Measurements from ENCODE around the gene CTAGE9. TPM values are rescaled to one million over a fixed set of nuclear protein-coding genes. Genes with fewer than 3 reads are reported as not detected.
A peak's percentile ranks its signal among the peaks of the same experiment; 100 is the strongest.

CTAGE9 gene
- total RNA-seq, 1 donor from 2014 or later = not detected

DNA sequence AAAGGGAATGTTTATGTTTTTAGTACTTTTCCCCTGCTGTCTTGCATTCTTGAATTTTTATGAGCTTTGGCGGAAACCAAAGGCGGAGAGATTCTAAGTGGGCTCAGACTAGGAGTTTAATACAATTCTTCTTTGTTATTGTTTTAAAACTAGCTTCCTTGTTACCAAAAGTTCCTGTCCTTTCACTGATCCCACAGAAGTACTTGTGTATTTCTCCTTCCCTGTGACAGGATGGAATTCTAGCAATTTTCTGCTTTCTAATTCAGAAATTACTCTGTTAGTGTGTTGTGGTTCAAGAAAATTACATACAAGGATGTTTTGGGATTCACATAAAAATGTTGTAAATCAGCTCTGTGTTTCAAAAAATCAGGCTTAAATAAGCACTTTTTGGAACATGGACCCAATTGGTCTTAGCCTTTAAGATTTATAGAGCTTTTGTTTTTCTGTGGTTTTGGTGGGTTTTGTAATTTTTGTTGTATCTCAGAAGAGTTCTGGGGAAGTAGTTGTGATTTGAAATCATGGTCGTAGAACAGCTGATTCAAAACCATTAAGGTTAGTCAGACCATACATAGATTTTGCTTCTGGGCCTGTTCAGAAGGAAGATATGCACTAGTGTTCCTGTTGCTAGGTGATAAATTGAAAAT, 17.6 kb upstream of the CTAGE9 start:
- Histone ChIP-seq H3K27me3 (ENCODE audit: insufficient read depth, low read length) (no peaks in the 10 kb centered on the region), H3K4me2 (ENCODE audit: low read length) (no peak overlapping the region), H3K36me3 (ENCODE audit: insufficient read depth, low read length) (no peaks in the 10 kb centered on the region), H3K4me1 (ENCODE audit: insufficient read depth, low read length) (peaks cover 5% of the 10 kb centered on the region), H3K9ac (ENCODE audit: low read length) (no peak overlapping the region), H3K27ac (ENCODE audit: low read depth, low read length) (no peak overlapping the region), H2AFZ (ENCODE audit: low read depth, low read length) (no peak overlapping the region), H3K9me3 (ENCODE audit: insufficient read depth, low read depth, low read length) (no peaks in the 10 kb centered on the region), H3K4me3 (ENCODE audit: insufficient read depth, low read depth, low read length) (no peak overlapping the region), H4K20me1 (ENCODE audit: insufficient read depth, low read length) (no peaks in the 10 kb centered on the region), H3K79me2 (ENCODE audit: insufficient read depth, low read length) (no peaks in the 10 kb centered on the region)
- Mint-ChIP-seq H3K36me3 (ENCODE audit: low read depth, unreplicated experiment) (no peaks in the 10 kb centered on the region), H3K4me3 (ENCODE audit: unreplicated experiment) (no peak overlapping the region), H3K27ac (ENCODE audit: unreplicated experiment) (peak overlapping the region; percentile 4), H3K27me3 (ENCODE audit: low read depth, unreplicated experiment) (no peaks in the 10 kb centered on the region), H3K4me1 (ENCODE audit: low read depth, unreplicated experiment) (peaks cover 4% of the 10 kb centered on the region), H3K9me3 (ENCODE audit: unreplicated experiment) (no peaks in the 10 kb centered on the region)
- peak; percentile 5 for FAIRE-seq
- TF ChIP-seq EZH2 (IDR thresholded peaks at IDR 0.05; ENCODE audit: insufficient read depth, low read length) = no peak
- TF ChIP-seq, protein P1, sequence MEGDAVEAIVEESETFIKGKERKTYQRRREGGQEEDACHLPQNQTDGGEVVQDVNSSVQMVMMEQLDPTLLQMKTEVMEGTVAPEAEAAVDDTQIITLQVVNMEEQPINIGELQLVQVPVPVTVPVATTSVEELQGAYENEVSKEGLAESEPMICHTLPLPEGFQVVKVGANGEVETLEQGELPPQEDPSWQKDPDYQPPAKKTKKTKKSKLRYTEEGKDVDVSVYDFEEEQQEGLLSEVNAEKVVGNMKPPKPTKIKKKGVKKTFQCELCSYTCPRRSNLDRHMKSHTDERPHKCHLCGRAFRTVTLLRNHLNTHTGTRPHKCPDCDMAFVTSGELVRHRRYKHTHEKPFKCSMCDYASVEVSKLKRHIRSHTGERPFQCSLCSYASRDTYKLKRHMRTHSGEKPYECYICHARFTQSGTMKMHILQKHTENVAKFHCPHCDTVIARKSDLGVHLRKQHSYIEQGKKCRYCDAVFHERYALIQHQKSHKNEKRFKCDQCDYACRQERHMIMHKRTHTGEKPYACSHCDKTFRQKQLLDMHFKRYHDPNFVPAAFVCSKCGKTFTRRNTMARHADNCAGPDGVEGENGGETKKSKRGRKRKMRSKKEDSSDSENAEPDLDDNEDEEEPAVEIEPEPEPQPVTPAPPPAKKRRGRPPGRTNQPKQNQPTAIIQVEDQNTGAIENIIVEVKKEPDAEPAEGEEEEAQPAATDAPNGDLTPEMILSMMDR (IDR thresholded peaks at IDR 0.05; ENCODE audit: insufficient read depth, low read depth, low read length) = no peak
- DNase-seq (ENCODE audit: low read depth) = peak; percentile 75

GRCh38 chr6:131727868-131728267, 17.1 kb upstream of the CTAGE9 start:
- H3K4me3 Mint-ChIP-seq (ENCODE audit: unreplicated experiment) = no peak overlapping the region
- H3K27ac ChIP-seq (ENCODE audit: low read depth, low read length) = no peak overlapping the region
- H3K4me2 ChIP-seq (ENCODE audit: low read length) = no peak overlapping the region
- no peaks in the 10 kb centered on the region for H3K36me3 Mint-ChIP-seq (ENCODE audit: low read depth, unreplicated experiment)
- no peaks in the 10 kb centered on the region for H3K9me3 ChIP-seq (ENCODE audit: insufficient read depth, low read depth, low read length)
- TF ChIP-seq, protein P1 (IDR thresholded peaks at IDR 0.05; ENCODE audit: insufficient read depth, low read depth, low read length) = no peak
- no peak for TF ChIP-seq EZH2 (IDR thresholded peaks at IDR 0.05; ENCODE audit: insufficient read depth, low read length)
- no peak overlapping the region for H3K27ac Mint-ChIP-seq (ENCODE audit: unreplicated experiment)
- H2AFZ ChIP-seq (ENCODE audit: low read depth, low read length) = no peak overlapping the region
- no peaks in the 10 kb centered on the region for H3K36me3 ChIP-seq (ENCODE audit: insufficient read depth, low read length)
- H3K9me3 Mint-ChIP-seq (ENCODE audit: unreplicated experiment) = no peaks in the 10 kb centered on the region
- H3K9ac ChIP-seq (ENCODE audit: low read length) = no peak overlapping the region
- DNase-seq (ENCODE audit: low read depth) = no peak
- H3K4me1 ChIP-seq (ENCODE audit: insufficient read depth, low read length) = peaks cover 3% of the 10 kb centered on the region
- H3K27me3 Mint-ChIP-seq (ENCODE audit: low read depth, unreplicated experiment) = no peaks in the 10 kb centered on the region
- FAIRE-seq = no peak
- H3K4me1 Mint-ChIP-seq (ENCODE audit: low read depth, unreplicated experiment) = peaks cover 2% of the 10 kb centered on the region
- H4K20me1 ChIP-seq (ENCODE audit: insufficient read depth, low read length) = no peaks in the 10 kb centered on the region
- H3K4me3 ChIP-seq (ENCODE audit: insufficient read depth, low read depth, low read length) = no peak overlapping the region
- H3K79me2 ChIP-seq (ENCODE audit: insufficient read depth, low read length) = no peaks in the 10 kb centered on the region
- H3K27me3 ChIP-seq (ENCODE audit: insufficient read depth, low read length) = no peaks in the 10 kb centered on the region

GRCh38 chr6:131727467-131727866, 16.6 kb upstream of the CTAGE9 start:
- H3K27me3 ChIP-seq (ENCODE audit: insufficient read depth, low read length) = no peaks in the 10 kb centered on the region
- no peak overlapping the region for H3K27ac ChIP-seq (ENCODE audit: low read depth, low read length)
- Mint-ChIP-seq H3K9me3 (ENCODE audit: unreplicated experiment) (no peaks in the 10 kb centered on the region), H3K36me3 (ENCODE audit: low read depth, unreplicated experiment) (no peaks in the 10 kb centered on the region), H3K4me3 (ENCODE audit: unreplicated experiment) (no peak overlapping the region), H3K27me3 (ENCODE audit: low read depth, unreplicated experiment) (no peaks in the 10 kb centered on the region), H3K4me1 (ENCODE audit: low read depth, unreplicated experiment) (peaks cover 2% of the 10 kb centered on the region), H3K27ac (ENCODE audit: unreplicated experiment) (no peak overlapping the region)
- TF ChIP-seq, protein P1 (IDR thresholded peaks at IDR 0.05; ENCODE audit: insufficient read depth, low read depth, low read length) = no peak
- TF ChIP-seq EZH2 (IDR thresholded peaks at IDR 0.05; ENCODE audit: insufficient read depth, low read length) = no peak
- FAIRE-seq (peak; percentile 5), DNase-seq (ENCODE audit: low read depth) (no peak)
- no peaks in the 10 kb centered on the region for H3K79me2 ChIP-seq (ENCODE audit: insufficient read depth, low read length)
- no peaks in the 10 kb centered on the region for H3K36me3 ChIP-seq (ENCODE audit: insufficient read depth, low read length)
- no peak overlapping the region for H3K4me2 ChIP-seq (ENCODE audit: low read length)
- H3K4me3 ChIP-seq (ENCODE audit: insufficient read depth, low read depth, low read length) = no peak overlapping the region
- H2AFZ ChIP-seq (ENCODE audit: low read depth, low read length) = no peak overlapping the region
- H4K20me1 ChIP-seq (ENCODE audit: insufficient read depth, low read length) = no peaks in the 10 kb centered on the region
- no peak overlapping the region for H3K9ac ChIP-seq (ENCODE audit: low read length)
- no peaks in the 10 kb centered on the region for H3K9me3 ChIP-seq (ENCODE audit: insufficient read depth, low read depth, low read length)
- H3K4me1 ChIP-seq (ENCODE audit: insufficient read depth, low read length) = no peaks in the 10 kb centered on the region
